Measurements from ENCODE around the gene GAPT. TPM values are rescaled to one million over a fixed set of nuclear protein-coding genes. Genes with fewer than 3 reads are reported as not detected.
A peak's percentile ranks its signal among the peaks of the same experiment; 100 is the strongest.
"Not testable (repeated sequence)": the region's sequence is repeated elsewhere in the genome, so short reads cannot be mapped to it uniquely, and the experiment has no call there.

Gene GAPT
- polyA plus RNA-seq, 5 donors: 0.75 to 1.3 (median 0.79) TPM

- no peak for DNase-seq
Observed at GRCh38 chr5:58503390-58504046, 12.3 kb downstream of the GAPT start.

GRCh38 chr5:58504766-58505165 is 13.5 kb downstream of the GAPT start:
- peak in 1 of 2 donors; percentile 10 for DNase-seq

GRCh38 chr5:58505502-58505901 is 14.3 kb downstream of the GAPT start:
- no peak for DNase-seq

- no peak for DNase-seq
Observed at GRCh38 chr5:58505971-58506640, 14.9 kb downstream of the GAPT start.

GRCh38 chr5:58507715-58508114 is 16.5 kb downstream of the GAPT start:
- DNase-seq: no peak

- DNase-seq: no peak
Observed at GRCh38 chr5:58517198-58517597, 26.0 kb downstream of the GAPT start.

- no peak for DNase-seq
Observed at GRCh38 chr5:58523956-58524355, 32.7 kb downstream of the GAPT start.

- DNase-seq: no peak
Observed at GRCh38 chr5:58524571-58524970, 33.3 kb downstream of the GAPT start.

GRCh38 chr5:58530942-58531490 is 39.8 kb downstream of the GAPT start:
- no peak for DNase-seq

- DNase-seq: not testable (repeated sequence)
Observed at GRCh38 chr5:58541935-58542334, 50.7 kb downstream of the GAPT start.

GRCh38 chr5:58542709-58543108 is 51.5 kb downstream of the GAPT start:
- DNase-seq: no peak

GRCh38 chr5:58543723-58544122 is 52.5 kb downstream of the GAPT start:
- no peak for DNase-seq

GRCh38 chr5:58544195-58544594 is 53.0 kb downstream of the GAPT start:
- DNase-seq: no peak

GRCh38 chr5:58544926-58545325 is 53.7 kb downstream of the GAPT start:
- no peak for DNase-seq

- DNase-seq: no peak
Observed at GRCh38 chr5:58545912-58546311, 54.7 kb downstream of the GAPT start.

Other genes with a start within 250 kb of the GAPT start
- 100 to 1,000 TPM; 202 to 317 (median 288) TPM for gene PLK2, start 31.3 kb upstream of the GAPT start, polyA plus RNA-seq (ENCODE audit: insufficient read depth in 1 of 5, insufficient read length in 5 of 5, low replicate concordance in 1 of 5)
- gene RAB3C, start 91.6 kb downstream of the GAPT start, polyA plus RNA-seq (ENCODE audit: insufficient read depth in 1 of 5, insufficient read length in 5 of 5, low replicate concordance in 1 of 5): 1 to 10 TPM in 4 of 5 donors, under 1 TPM in 1; 0.68 to 2.8 (median 1.3) TPM